IMR-90 (cell line): ENCODE measurements around the gene NGEF. TPM values are rescaled to one million over a fixed set of nuclear protein-coding genes. Genes with fewer than 3 reads are reported as not detected.

Experiments
- ATAC-seq: fragments of 200-7000 bp; cut with Tn5 transposase; 2 replicates; pipeline ENCODE4 v1.9.1; 2020; ENCODE audit warnings: low read depth, mild to moderate bottlenecking, moderate library complexity
- BruUV-seq: library from RNA; stranded (reverse); fragments of 400-500 nt; replicated peaks from 2 replicates; lab custom pipeline; 2021; lab: Mats Ljungman, UMichigan
- CTCF ChIA-PET: fragments of 300-600 bp; formaldehyde crosslinking; extraction: SDS; loops from one replicate; lab custom pipeline; 2021; ENCODE audit warnings: antibody characterized with exemption; lab: Yijun Ruan, JAX
- POLR2A ChIA-PET: fragments of 300-600 bp; sonication (Branson Sonifier 250); formaldehyde crosslinking; loops from one replicate; lab custom pipeline; 2022; ENCODE audit warnings: antibody characterized with exemption; ENCODE audit not compliant: unreplicated experiment; lab: Charles Lee
- DNase-seq: peaks from one replicate; pipeline ENCODE4 v3.0.0; 2013
- H2AFZ ChIP-seq: replicated peaks from 2 replicates; pipeline ENCODE3; 2013; ENCODE audit warnings: low read length, mild to moderate bottlenecking; ENCODE audit not compliant: poor library complexity
- H2AK5ac ChIP-seq: 2 replicates; pipeline ENCODE4 v1.6.1; 2013; ENCODE audit warnings: low read depth, low read length, inconsistent platforms
- H2AK9ac ChIP-seq: replicated peaks from 2 replicates; pipeline ENCODE3; 2013; ENCODE audit warnings: mild to moderate bottlenecking, low read depth, low read length, moderate library complexity; ENCODE audit not compliant: poor library complexity
- H2BK120ac ChIP-seq: 2 replicates; pipeline ENCODE4 v1.6.1; 2013; ENCODE audit warnings: low read depth, low read length, inconsistent platforms
- H2BK15ac ChIP-seq: 3 replicates; pipeline ENCODE4 v1.6.1; 2013; ENCODE audit warnings: low read depth, low read length, inconsistent platforms
- H2BK20ac ChIP-seq: 2 replicates; pipeline ENCODE4 v1.6.1; 2013; ENCODE audit warnings: low read depth, mild to moderate bottlenecking, inconsistent platforms, low read length, moderate library complexity
- H2BK5ac ChIP-seq: 2 replicates; pipeline ENCODE4 v1.6.1; 2013; ENCODE audit warnings: mild to moderate bottlenecking, low read depth, low read length, inconsistent platforms; ENCODE audit not compliant: poor library complexity, severe bottlenecking
- H3K14ac ChIP-seq: replicated peaks from 2 replicates; pipeline ENCODE4 v1.6.1; 2013; ENCODE audit warnings: low read depth, low read length, inconsistent platforms
- H3K18ac ChIP-seq: 2 replicates; pipeline ENCODE4 v1.6.1; 2013; ENCODE audit warnings: low read depth, low read length, control low read depth
- H3K23ac ChIP-seq: 2 replicates; pipeline ENCODE4 v1.6.1; 2013; ENCODE audit warnings: low read depth, low read length, inconsistent platforms
- H3K27ac ChIP-seq: 2 replicates; pipeline ENCODE4 v1.5.1; 2013; ENCODE audit warnings: mild to moderate bottlenecking, control low read depth, low read length; ENCODE audit not compliant: insufficient read depth
- H3K27me3 ChIP-seq: 2 replicates; pipeline ENCODE4 v1.6.1; 2013; ENCODE audit warnings: low read length; ENCODE audit not compliant: control insufficient read depth, insufficient read depth
- H3K36me3 ChIP-seq: 2 replicates; pipeline ENCODE4 v1.6.1; 2013; ENCODE audit warnings: low read length, mixed read lengths; ENCODE audit not compliant: control insufficient read depth, insufficient read depth
- H3K4ac ChIP-seq: 2 replicates; pipeline ENCODE4 v1.6.1; 2013; ENCODE audit warnings: low read depth, low read length, inconsistent platforms
- H3K4me1 ChIP-seq: 2 replicates; pipeline ENCODE4 v1.6.1; 2013; ENCODE audit warnings: low read length, mixed read lengths; ENCODE audit not compliant: control insufficient read depth, insufficient read depth
- H3K4me2 ChIP-seq: 2 replicates; pipeline ENCODE4 v1.6.1; 2013; ENCODE audit warnings: low read depth, mild to moderate bottlenecking, control low read depth, low read length, moderate library complexity
- H3K4me3 ChIP-seq: 2 replicates; pipeline ENCODE4 v1.5.1; 2013; ENCODE audit warnings: low read depth, mild to moderate bottlenecking, control low read depth, low read length, moderate library complexity; ENCODE audit not compliant: insufficient read depth
- H3K56ac ChIP-seq: 2 replicates; pipeline ENCODE4 v1.6.1; 2013; ENCODE audit warnings: low read length, inconsistent platforms; ENCODE audit not compliant: insufficient read depth; ENCODE audit errors: extremely low read depth
- H3K79me1 ChIP-seq, 2 experiments: 2 replicates each; pipeline ENCODE4 v1.6.1; 2013; ENCODE audit warnings: low read length in 2 of 2, inconsistent platforms in 1 of 2, low read depth in 1 of 2
- H3K9ac ChIP-seq: 2 replicates; pipeline ENCODE4 v1.6.1; 2013; ENCODE audit warnings: low read depth, low read length, control low read depth
- H3K9me1 ChIP-seq: 2 replicates; pipeline ENCODE4 v1.6.1; 2013; ENCODE audit warnings: low read length, inconsistent platforms; ENCODE audit not compliant: insufficient read depth
- H3K9me3 ChIP-seq: 2 replicates; pipeline ENCODE4 v1.6.1; 2013; ENCODE audit warnings: low read length; ENCODE audit not compliant: control insufficient read depth, insufficient read depth
- H4K20me1 ChIP-seq: 2 replicates; pipeline ENCODE4 v1.6.1; 2013; ENCODE audit warnings: low read length, inconsistent platforms; ENCODE audit not compliant: insufficient read depth
- H4K5ac ChIP-seq: 2 replicates; pipeline ENCODE4 v1.6.1; 2013; ENCODE audit warnings: mild to moderate bottlenecking, low read depth, low read length, control low read depth
- H4K8ac ChIP-seq, 2 experiments: 2 replicates each; pipeline ENCODE4 v1.6.1; 2013; ENCODE audit warnings: low read depth in 2 of 2, low read length in 2 of 2, control low read depth in 1 of 2, inconsistent platforms in 1 of 2
- H4K91ac ChIP-seq: 2 replicates; pipeline ENCODE4 v1.6.1; 2013; ENCODE audit warnings: low read depth, low read length, inconsistent platforms; ENCODE audit not compliant: insufficient read depth
- BHLHE40 ChIP-seq: fragments of 150-350 bp; IDR thresholded peaks from 2 replicates; pipeline ENCODE4 v1.6.1; 2016; ENCODE audit warnings: mild to moderate bottlenecking, low read depth, low read length
- CEBPB ChIP-seq: IDR thresholded peaks from 2 replicates; pipeline ENCODE4 v1.6.1; 2012; ENCODE audit warnings: low read depth, low read length, improper control_type of control experiment
- CHD1 ChIP-seq: IDR thresholded peaks from 2 replicates; pipeline ENCODE4 v1.6.1; 2012; ENCODE audit warnings: low read depth, low read length, improper control_type of control experiment
- CTCF ChIP-seq: conservative IDR thresholded peaks from 2 replicates; pipeline ENCODE4 v1.5.1; 2012; ENCODE audit warnings: mild to moderate bottlenecking, low read depth, low read length, improper control_type of control experiment
- ELK1 ChIP-seq: fragments of 150-350 bp; IDR thresholded peaks from 2 replicates; pipeline ENCODE4 v1.6.1; 2016; ENCODE audit warnings: low read depth, mild to moderate bottlenecking, low read length, moderate library complexity, borderline replicate concordance
- FOS ChIP-seq: fragments of 150-350 bp; IDR thresholded peaks from 2 replicates; pipeline ENCODE4 v1.6.1; 2016; ENCODE audit warnings: low read depth, low read length
- MAFK ChIP-seq: IDR thresholded peaks from 2 replicates; pipeline ENCODE4 v1.6.1; 2012; ENCODE audit warnings: low read depth, low read length, improper control_type of control experiment
- MAZ ChIP-seq: IDR thresholded peaks from 2 replicates; pipeline ENCODE4 v1.6.1; 2012; ENCODE audit warnings: low read depth, mild to moderate bottlenecking, low read length, improper control_type of control experiment, moderate library complexity, borderline replicate concordance
- MXI1 ChIP-seq: IDR thresholded peaks from 2 replicates; pipeline ENCODE4 v1.6.1; 2012; ENCODE audit warnings: low read depth, mild to moderate bottlenecking, low read length, moderate library complexity, borderline replicate concordance
- POLR2A ChIP-seq: IDR thresholded peaks from 2 replicates; pipeline ENCODE4 v1.6.1; 2012; ENCODE audit warnings: mild to moderate bottlenecking, low read depth, low read length
- RAD21 ChIP-seq: IDR thresholded peaks from 2 replicates; pipeline ENCODE4 v1.6.1; 2012; ENCODE audit warnings: low read length, improper control_type of control experiment
- RCOR1 ChIP-seq: IDR thresholded peaks from 2 replicates; pipeline ENCODE4 v1.6.1; 2012; ENCODE audit warnings: mild to moderate bottlenecking, low read length, improper control_type of control experiment; ENCODE audit not compliant: insufficient replicate concordance
- RFX5 ChIP-seq: IDR thresholded peaks from 2 replicates; pipeline ENCODE4 v1.8.0; 2012; ENCODE audit warnings: low read depth, mild to moderate bottlenecking, low read length, moderate library complexity
- SMC3 ChIP-seq: fragments of 150-350 bp; IDR thresholded peaks from 2 replicates; pipeline ENCODE4 v1.6.1; 2016; ENCODE audit warnings: low read depth, mild to moderate bottlenecking, antibody characterized with exemption, low read length, moderate library complexity
- USF2 ChIP-seq: fragments of 150-350 bp; IDR thresholded peaks from 2 replicates; pipeline ENCODE4 v1.6.1; 2017; ENCODE audit warnings: mild to moderate bottlenecking, antibody characterized with exemption, low read length, low read depth
- WGBS, 2 experiments: methylation state at CpG; one replicate each; pipeline versions ENCODE4 v1.1.5 to v1.1.7; 2013; ENCODE audit warnings: missing lambda C conversion rate in 2 of 2; ENCODE audit not compliant: insufficient read length in 1 of 2; ENCODE audit errors: extremely low coverage in 2 of 2; 5-methylcytosine and 5-hydroxymethylcytosine counted together
- dilution Hi-C: fragments of 300-500 bp; cut with HindIII; formaldehyde crosslinking; loops from one replicate; pipeline ENCODE4 v1.14.3; 2018; ENCODE audit warnings: low sequenced_read_pairs; ENCODE audit not compliant: unreplicated experiment
- in situ Hi-C: fragments of 300-500 bp; cut with MboI; formaldehyde crosslinking; loops from 3 replicates; pipeline ENCODE4 v1.14.3; 2019; ENCODE audit warnings: low sequenced_read_pairs, inconsistent platforms, mixed read lengths
- intact Hi-C: fragments of 100-400 bp; cut with micrococcal nuclease; formaldehyde crosslinking; loops from 2 replicates; pipeline ENCODE4 v1.10.0; 2022
- polyA plus RNA-seq, 3 experiments: library from polyadenylated mRNA; depleted of rRNA; stranded (reverse); fragments of >200 nt; gene quantifications; 2 replicates each; pipeline ENCODE4 v1.2.3, GENCODE V29; 2012; ENCODE audit warnings: low replicate concordance in 1 of 3
- total RNA-seq: library from RNA; depleted of rRNA; stranded (reverse); fragments of >200 nt; gene quantifications from 2 replicates; pipeline ENCODE4 v1.2.3, GENCODE V29; 2012

The NGEF gene
- total and polyA plus RNA-seq, 2 of the 4 experiments (the other 2 are of a cell fraction) = 1.1 to 1.7 TPM

GRCh38 chr2:233032551-233033320 is 19.7 kb upstream of the NGEF start, which contains the start of gene NEU2:
TSS of gene NEU2 (plus strand) at chr2:233032672. CDS start at chr2:233032672, 0 bp downstream.
- in situ Hi-C loops = no loop called here
- Histone ChIP-seq H3K18ac (no peak within 1 kb of the TSS), H4K5ac (no peak within 1 kb of the TSS), H4K20me1 (no peaks in the 10 kb centered on the region), H3K9me1 (peaks cover 8% of the 10 kb centered on the region; the same call in 1 of the 2 replicates), H2BK120ac (no peak within 1 kb of the TSS), H3K4me1 (no peaks in the 10 kb centered on the region), H3K79me1 (no peaks in the 10 kb centered on the region), H2AK5ac (no peak within 1 kb of the TSS), H3K36me3 (no peaks in the 10 kb centered on the region), H3K14ac (no peak within 1 kb of the TSS), H3K4me3 (no peak within 1 kb of the TSS), H4K91ac (no peak within 1 kb of the TSS), H3K23ac (no peak within 1 kb of the TSS), H3K27me3 (peaks cover 3% of the 10 kb centered on the region), H3K56ac (no peak within 1 kb of the TSS), H3K27ac (no peak within 1 kb of the TSS), H4K8ac (no peak within 1 kb of the TSS), H2AFZ (peak within 1 kb of the TSS; percentile 13), H3K9ac (no peak within 1 kb of the TSS), H2BK15ac (no peak within 1 kb of the TSS), H2AK9ac (no peak within 1 kb of the TSS), H2BK5ac (no peak within 1 kb of the TSS), H2BK20ac (no peak within 1 kb of the TSS), H3K4me2 (no peak within 1 kb of the TSS), H3K4ac (no peak within 1 kb of the TSS), H3K9me3 (peaks cover 4% of the 10 kb centered on the region; the same call in 1 of the 2 replicates)
- POLR2A ChIA-PET = no interaction called here
- dilution Hi-C loops = no loop called here
- intact Hi-C loops = no loop called here
- CTCF ChIA-PET = no interaction called here
- ATAC-seq (no peak), DNase-seq (no peak)
- 94% methylated on average over 7 of the region's 13 CpGs; no CpG with 5 or more reads in 1 of the 2 experiments for WGBS, 2 experiments
- BruUV-seq = no TSS peak
- TF ChIP-seq RCOR1 = no peak
- TF ChIP-seq BHLHE40 = no peak
- TF ChIP-seq ELK1 = no peak
- no peak for TF ChIP-seq MXI1
- no peak for TF ChIP-seq CEBPB
- TF ChIP-seq CHD1 = no peak
- TF ChIP-seq POLR2A = no peak
- no peak for TF ChIP-seq USF2
- TF ChIP-seq MAFK = no peak
- no peak for TF ChIP-seq FOS
- TF ChIP-seq RFX5 = no peak
- no peak for TF ChIP-seq CTCF
- TF ChIP-seq MAZ = no peak
- TF ChIP-seq RAD21 = no peak
- TF ChIP-seq SMC3 = no peak
